H1 (cell line): Measurements from ENCODE around the gene USP49. TPM values are rescaled to one million over a fixed set of nuclear protein-coding genes. Genes with fewer than 3 reads are reported as not detected.

Experiments
- GTF2F1 ChIP-seq: IDR thresholded peaks from 2 replicates; pipeline ENCODE4 v1.6.1; 2012; ENCODE audit warnings: low read depth, low read length, improper control_type of control experiment, borderline replicate concordance
- JUN ChIP-seq: IDR thresholded peaks from 2 replicates; pipeline ENCODE4 v1.6.1; 2011; ENCODE audit warnings: low read depth, mild to moderate bottlenecking, improper control_type of control experiment, low read length
- NANOG ChIP-seq: IDR thresholded peaks from 2 replicates; pipeline ENCODE4 v1.6.1; 2011; ENCODE audit warnings: low read length, low read depth, mild to moderate bottlenecking, inconsistent platforms; ENCODE audit not compliant: insufficient read depth, poor library complexity, severe bottlenecking
- RAD21 ChIP-seq, 2 experiments: IDR thresholded peaks in 1 of 2; conservative IDR thresholded peaks in 1 of 2; 2 replicates each; pipeline ENCODE4 v1.6.1; 2011; ENCODE audit warnings: low read depth in 2 of 2, low read length in 2 of 2, improper control_type of control experiment in 1 of 2, inconsistent platforms in 1 of 2, mild to moderate bottlenecking in 1 of 2, moderate library complexity in 1 of 2
- RFX5 ChIP-seq: IDR thresholded peaks from 2 replicates; pipeline ENCODE4 v1.6.1; 2011; ENCODE audit warnings: low read depth, low read length, improper control_type of control experiment, borderline replicate concordance
- polyA plus RNA-seq, 7 experiments: library from polyadenylated mRNA; depleted of rRNA in 3 of 7; stranded (reverse) in 5 of 7; unstranded in 2 of 7; fragments of >200 nt in 5 of 7; fragments of 200-250 nt in 2 of 7; gene quantifications; 1 replicate in 5 of 7; 2 replicates in 1 of 7; 4 replicates in 1 of 7; pipeline versions ENCODE4 v1.2.1 to v1.2.3, GENCODE V29; 2011 to 2013; ENCODE audit warnings: missing spikeins in 2 of 7, mixed read lengths in 2 of 7
- total RNA-seq: library from RNA; stranded (reverse); fragmentation: NEBNext Ultra II Directional; extraction: Animal tissue kit (Norgen Biotek cat#: 25700); gene quantifications from 2 replicates; pipeline ENCODE4 v1.2.1, GENCODE V29; 2021
- TF ChIP-seq, protein P1 (sequence below): IDR thresholded peaks from 2 replicates; pipeline ENCODE4 v1.6.1; 2012; ENCODE audit warnings: low read length, inconsistent platforms

Gene USP49
- total and polyA plus RNA-seq, 2 of the 8 experiments (the other 6 are each of a cell fraction or from before 2014, with no cell fraction given) = 6.9 to 24.4 TPM

DNA sequence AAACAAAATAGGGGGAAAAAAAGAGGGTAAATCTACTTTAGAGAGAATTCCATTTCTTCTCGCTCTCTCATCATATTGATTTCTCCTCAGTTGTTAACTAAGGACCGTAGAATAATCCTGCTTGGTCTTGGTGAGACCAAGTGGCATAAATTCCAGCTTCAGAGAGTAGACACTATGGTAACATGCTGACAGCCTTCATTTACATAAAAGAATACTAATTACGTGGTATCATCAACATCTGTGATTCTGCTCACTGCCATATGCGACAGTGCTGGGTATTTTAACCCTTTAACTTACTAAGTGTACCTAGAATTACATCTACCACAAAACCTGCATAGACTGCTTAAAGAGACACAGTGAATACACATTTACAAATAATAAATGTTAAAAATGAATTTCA is 80.5 kb downstream of the USP49 start (continued):
- TF ChIP-seq, protein P1, sequence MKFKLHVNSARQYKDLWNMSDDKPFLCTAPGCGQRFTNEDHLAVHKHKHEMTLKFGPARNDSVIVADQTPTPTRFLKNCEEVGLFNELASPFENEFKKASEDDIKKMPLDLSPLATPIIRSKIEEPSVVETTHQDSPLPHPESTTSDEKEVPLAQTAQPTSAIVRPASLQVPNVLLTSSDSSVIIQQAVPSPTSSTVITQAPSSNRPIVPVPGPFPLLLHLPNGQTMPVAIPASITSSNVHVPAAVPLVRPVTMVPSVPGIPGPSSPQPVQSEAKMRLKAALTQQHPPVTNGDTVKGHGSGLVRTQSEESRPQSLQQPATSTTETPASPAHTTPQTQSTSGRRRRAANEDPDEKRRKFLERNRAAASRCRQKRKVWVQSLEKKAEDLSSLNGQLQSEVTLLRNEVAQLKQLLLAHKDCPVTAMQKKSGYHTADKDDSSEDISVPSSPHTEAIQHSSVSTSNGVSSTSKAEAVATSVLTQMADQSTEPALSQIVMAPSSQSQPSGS = no peak
- TF ChIP-seq RFX5 (no peak), JUN (no peak), NANOG (no peak), GTF2F1 (no peak), RAD21 (IDR thresholded peaks at IDR 0.05 in 1 of 2, conservative IDR thresholded peaks at IDR 0.05 in 1 of 2; ENCODE audit: low read depth in 2 of 2, low read length in 2 of 2) (no peak)
